K562 (cell line): Measurements from ENCODE around the gene DYRK2. TPM values are rescaled to one million over a fixed set of nuclear protein-coding genes. Genes with fewer than 3 reads are reported as not detected.

Experiments
- ATAC-seq: fragments of 200-7000 bp; cut with Tn5 transposase; 3 replicates; pipeline ENCODE4 v1.9.1; 2020; ENCODE audit warnings: moderate library complexity
- BruUV-seq: library from RNA; stranded (reverse); fragments of 400-500 nt; replicated peaks from 2 replicates; lab custom pipeline; 2021; lab: Mats Ljungman, UMichigan
- CTCF ChIA-PET: fragments of 300-600 bp; formaldehyde crosslinking; extraction: SDS; loops from one replicate; lab custom pipeline; 2021; ENCODE audit warnings: low intra/inter-chr PET ratio; lab: Yijun Ruan, JAX
- POLR2A ChIA-PET: fragments of 300-600, 350-650 bp; sonication (Branson Sonifier 250); formaldehyde crosslinking; extraction: SDS; loops from one replicate; lab custom pipeline; 2021; ENCODE audit warnings: antibody characterized with exemption, inconsistent platforms; lab: Yijun Ruan, JAX
- DNase-seq, 4 experiments: peaks; one replicate each; pipeline versions ENCODE4 v3.0.0 to v3.0.0-alpha.2; 2011 to 2018; ENCODE audit warnings: low spot score in 3 of 4, mixed read lengths in 3 of 4; ENCODE audit errors: extremely low read depth in 1 of 4
- FAIRE-seq: peaks from 2 replicates; lab custom pipeline; 2011; peaks lifted over from hg19 to GRCh38; lab: Jason Lieb, UNC
- H2AFZ ChIP-seq: 2 replicates; pipeline ENCODE4 v1.6.0; 2011; ENCODE audit warnings: low read depth, low read length, control low read depth, inconsistent platforms
- H3K27ac ChIP-seq: fragments of 200-600 bp; 3 replicates; pipeline ENCODE4 v1.8.0; 2011; ENCODE audit warnings: low read depth, mild to moderate bottlenecking, control low read depth, inconsistent platforms, low read length, moderate library complexity, mixed read lengths; ENCODE audit errors: extremely low read depth
- H3K27me3 ChIP-seq, 2 experiments: fragments of 300-600 bp in 1 of 2; 2 replicates in 1 of 2; 3 replicates in 1 of 2; pipeline versions ENCODE4 v1.6.0 to v1.8.0; 2011; ENCODE audit warnings: inconsistent platforms in 2 of 2, low read length in 2 of 2, mild to moderate bottlenecking in 1 of 2, mixed read lengths in 1 of 2, moderate library complexity in 1 of 2; ENCODE audit not compliant: control insufficient read depth in 2 of 2, insufficient read depth in 2 of 2
- H3K36me3 ChIP-seq: fragments of 300-600 bp; 3 replicates; pipeline ENCODE4 v1.8.0; 2011; ENCODE audit warnings: mild to moderate bottlenecking, low read length, inconsistent platforms; ENCODE audit not compliant: control insufficient read depth, insufficient read depth
- H3K4me1 ChIP-seq, 2 experiments: fragments of 200-600 bp in 1 of 2; replicated peaks in 1 of 2; 2 replicates in 1 of 2; 3 replicates in 1 of 2; pipeline versions ENCODE4 v1.5.1 to v1.8.0; 2011; ENCODE audit warnings: inconsistent platforms in 2 of 2, low read length in 2 of 2, mild to moderate bottlenecking in 1 of 2, mixed read lengths in 1 of 2, moderate library complexity in 1 of 2; ENCODE audit not compliant: control insufficient read depth in 2 of 2, insufficient read depth in 2 of 2
- H3K4me2 ChIP-seq: 2 replicates; pipeline ENCODE4 v1.6.1; 2011; ENCODE audit warnings: low read length, control low read depth, inconsistent platforms, mixed read lengths; ENCODE audit not compliant: insufficient read depth
- H3K4me3 ChIP-seq: fragments of 200-600 bp; sonication (generic), shearing (Covaris generic); 2 replicates; pipeline ENCODE4 v1.5.1; 2016; ENCODE audit warnings: control low read depth, inconsistent platforms
- H3K79me2 ChIP-seq: fragments of 200-600 bp; 3 replicates; pipeline ENCODE4 v1.8.0; 2011; ENCODE audit warnings: low read length, inconsistent platforms; ENCODE audit not compliant: control insufficient read depth, insufficient read depth
- H3K9ac ChIP-seq, 2 experiments: 2 replicates each; pipeline versions ENCODE4 v1.6.0 to v1.6.1; 2011; ENCODE audit warnings: low read depth in 2 of 2, low read length in 2 of 2, control low read depth in 1 of 2, inconsistent platforms in 1 of 2, mild to moderate bottlenecking in 1 of 2, mixed read lengths in 1 of 2; ENCODE audit not compliant: insufficient read depth in 1 of 2
- H3K9me1 ChIP-seq: one replicate; pipeline ENCODE4 v1.6.0; 2011; ENCODE audit warnings: inconsistent platforms, mild to moderate bottlenecking, low read length, moderate library complexity; ENCODE audit not compliant: control insufficient read depth, insufficient read depth
- H3K9me3 ChIP-seq: replicated peaks from 2 replicates; pipeline ENCODE4 v1.5.1; 2011; ENCODE audit warnings: low read depth, low read length, inconsistent platforms; ENCODE audit not compliant: control insufficient read depth, insufficient read depth
- H4K20me1 ChIP-seq: replicated peaks from 2 replicates; pipeline ENCODE4 v1.6.1; 2011; ENCODE audit warnings: low read length, inconsistent platforms, mixed read lengths; ENCODE audit not compliant: control insufficient read depth, insufficient read depth
- BDP1 ChIP-seq: IDR thresholded peaks from 3 replicates; pipeline ENCODE4 v1.6.1; 2011; ENCODE audit not compliant: insufficient read length, insufficient read depth
- CHCHD3 ChIP-seq: fragments of 250-450 bp; sonication (Bioruptor Pico); IDR thresholded peaks from 2 replicates; pipeline ENCODE4 v2.1.2; 2022; ENCODE audit warnings: mild to moderate bottlenecking
- DDX20 ChIP-seq: fragments of 450-650 bp; IDR thresholded peaks from 2 replicates; pipeline ENCODE4 v1.6.1; 2016; ENCODE audit warnings: missing genetic modification characterization, low read depth, mild to moderate bottlenecking, missing compliant biosample characterization, moderate library complexity
- ID3 ChIP-seq, 2 experiments: fragments of 250-450 bp in 1 of 2; fragments of 450-650 bp in 1 of 2; sonication (Bioruptor Pico) in 1 of 2; IDR thresholded peaks; 2 replicates each; pipeline versions ENCODE4 v1.6.1 to v1.8.0; 2016 to 2021; ENCODE audit warnings: mild to moderate bottlenecking in 2 of 2, moderate library complexity in 2 of 2, missing compliant biosample characterization in 1 of 2, missing genetic modification characterization in 1 of 2
- ILK ChIP-seq: fragments of 450-650 bp; IDR thresholded peaks from 2 replicates; pipeline ENCODE4 v1.6.1; 2016; ENCODE audit warnings: missing genetic modification characterization, low read depth, mild to moderate bottlenecking, missing compliant biosample characterization, moderate library complexity, borderline replicate concordance
- MYBL2 ChIP-seq, 2 experiments: fragments of 450-650 bp in 1 of 2; sonication (generic) in 1 of 2; formaldehyde crosslinking in 1 of 2; IDR thresholded peaks; 2 replicates each; pipeline versions ENCODE4 v1.6.1 to v1.8.1; 2017 to 2022; ENCODE audit warnings: borderline replicate concordance in 1 of 2, inconsistent platforms in 1 of 2, low read depth in 1 of 2, mild to moderate bottlenecking in 1 of 2, missing genetic modification reagents in 1 of 2, moderate library complexity in 1 of 2
- MYC ChIP-seq, 2 experiments: fragments of 250-450 bp in 1 of 2; sonication (Bioruptor Pico) in 1 of 2; IDR thresholded peaks; 2 replicates each; pipeline versions ENCODE4 v1.5.1 to v1.6.1; 2012 to 2021; ENCODE audit warnings: low read depth in 2 of 2, borderline replicate concordance in 1 of 2, improper control_type of control experiment in 1 of 2, low read length in 1 of 2, mild to moderate bottlenecking in 1 of 2, moderate library complexity in 1 of 2
- SP1 ChIP-seq: sonication (generic); formaldehyde crosslinking; IDR thresholded peaks from 2 replicates; pipeline ENCODE4 v1.8.1; 2022; ENCODE audit warnings: mild to moderate bottlenecking, missing genetic modification reagents
- ZNF24 ChIP-seq: fragments of 450-650 bp; IDR thresholded peaks from 2 replicates; pipeline ENCODE4 v1.6.1; 2016
- ZNF511 ChIP-seq: sonication (generic); formaldehyde crosslinking; IDR thresholded peaks from 2 replicates; pipeline ENCODE4 v1.8.0; 2022; ENCODE audit warnings: mild to moderate bottlenecking, missing genetic modification reagents
- ZNF75A ChIP-seq: fragments of 450-650 bp; formaldehyde crosslinking; IDR thresholded peaks from 2 replicates; pipeline ENCODE4 v1.4.0; 2020; ENCODE audit warnings: mild to moderate bottlenecking
- ZNF79 ChIP-seq: fragments of 250-450 bp; sonication (Bioruptor Pico); IDR thresholded peaks from 2 replicates; pipeline ENCODE4 v1.4.0; 2020; ENCODE audit warnings: low read depth, mild to moderate bottlenecking, moderate library complexity
- WGBS: fragments of 100-300 bp; shearing (Covaris generic); methylation state at CpG from one replicate; pipeline ENCODE4 v1.1.6; 2016; ENCODE audit warnings: low coverage, mixed read lengths; ENCODE audit not compliant: insufficient coverage; ENCODE audit errors: missing lambda C conversion rate; 5-methylcytosine and 5-hydroxymethylcytosine counted together
- in situ Hi-C: fragments of 300-500 bp; cut with MboI; formaldehyde crosslinking; loops from 4 replicates; pipeline ENCODE4 v1.15.0; 2018; ENCODE audit warnings: inconsistent platforms, mixed read lengths
- intact Hi-C: fragments of 100-400 bp; cut with micrococcal nuclease; formaldehyde crosslinking; loops from 2 replicates; pipeline ENCODE4 v1.14.2; 2022
- polyA plus RNA-seq, 8 experiments: library from polyadenylated mRNA; depleted of rRNA in 4 of 8; stranded (reverse) in 5 of 8; unstranded in 3 of 8; fragments of >200 nt; fragmentation: Nextera tagmentation in 2 of 8; fragmentation: Illumina TruSeq in 1 of 8; extraction: Ambion mirVana in 2 of 8; extraction: Trizol in 1 of 8; gene quantifications; 2 replicates each; pipeline versions ENCODE4 v1.2.1 to v1.2.3, GENCODE V29; 2011 to 2014; ENCODE audit warnings: inconsistent platforms in 1 of 8, missing spikeins in 1 of 8
- total RNA-seq, 7 experiments: library from RNA; depleted of rRNA in 6 of 7; stranded (reverse); fragments of >200 nt in 6 of 7; fragmentation: Illumina TruSeq in 2 of 7; extraction: Trizol in 2 of 7; gene quantifications; 2 replicates each; pipeline versions ENCODE4 v1.2.1 to v1.2.3, GENCODE V29; 2011 to 2021; ENCODE audit warnings: low replicate concordance in 1 of 7

Gene DYRK2
- total and polyA plus RNA-seq, 9 of the 15 experiments (the other 6 are each of a cell fraction or from before 2014, with no cell fraction given): 1.7 to 15.4 (median 8.4) TPM

- H4K20me1 ChIP-seq: no peaks in the 10 kb centered on the region
- H3K9me3 ChIP-seq: no peaks in the 10 kb centered on the region
- H3K79me2 ChIP-seq: no peaks in the 10 kb centered on the region
- no peak overlapping the region for H3K4me2 ChIP-seq
- peaks cover 2 to 6% of the 10 kb centered on the region in 2 experiments; a peak in 2 of 5 replicates for H3K27me3 ChIP-seq
- no peak overlapping the region for H3K27ac ChIP-seq
- no peaks in the 10 kb centered on the region for H3K9me1 ChIP-seq
- no TSS peak for BruUV-seq
- in situ Hi-C loops (no loop called here), intact Hi-C loops (no loop called here)
- POLR2A ChIA-PET: no interaction called here
- H3K4me1 ChIP-seq: no peaks in the 10 kb centered on the region
- no peak for TF ChIP-seq DDX20 (tag)
- no peak for TF ChIP-seq CHCHD3 (CRISPR knock-in tag)
- TF ChIP-seq ZNF511 (CRISPR knock-in tag): no peak
- CTCF ChIA-PET: no interaction called here
- no peaks in the 10 kb centered on the region for H3K36me3 ChIP-seq
- H3K4me3 ChIP-seq: no peak overlapping the region
- DNase-seq (no peak), ATAC-seq (no peak), FAIRE-seq (no peak)
- no peak overlapping the region for H3K9ac ChIP-seq
- WGBS: 0% methylated on average over 4 of the region's 4 CpGs
- H2AFZ ChIP-seq: no peak overlapping the region
These were observed 39.2 kb upstream of the DYRK2 start for GRCh38 chr12:67609226-67609870.

- BruUV-seq: no TSS peak
- FAIRE-seq (no peak), DNase-seq (no peak)
These were observed 35.5 kb upstream of the DYRK2 start for GRCh38 chr12:67613040-67613439.

More at GRCh38 chr12:67613040-67613439, 35.5 kb upstream of the DYRK2 start:
- TF ChIP-seq MYC (IDR thresholded peaks at IDR 0.05; ENCODE audit: low read depth, low read length): no peak
- no peak for TF ChIP-seq MYC (CRISPR knock-in tag; IDR thresholded peaks at IDR 0.05; ENCODE audit: borderline replicate concordance, low read depth)
- TF ChIP-seq ID3 (CRISPR knock-in tag; IDR thresholded peaks at IDR 0.05): no peak
- TF ChIP-seq ID3 (tag; IDR thresholded peaks at IDR 0.05): no peak
- no peak for TF ChIP-seq MYBL2 (IDR thresholded peaks at IDR 0.05; ENCODE audit: low read depth)
- no peak for TF ChIP-seq MYBL2 (CRISPR knock-in tag; IDR thresholded peaks at IDR 0.05; ENCODE audit: borderline replicate concordance)
- TF ChIP-seq ILK (tag): no peak
- TF ChIP-seq BDP1: no peak
- TF ChIP-seq SP1: no peak
- TF ChIP-seq ZNF75A: no peak
- no peak for TF ChIP-seq ZNF24
- TF ChIP-seq ZNF79 (CRISPR knock-in tag): no peak
- TF ChIP-seq, all 486 proteins: peak for 0
- no peak overlapping the region for H3K4me2 ChIP-seq
- no peaks in the 10 kb centered on the region for H4K20me1 ChIP-seq
- H3K9me1 ChIP-seq: no peaks in the 10 kb centered on the region
- intact Hi-C loops: no loop called here
- H3K79me2 ChIP-seq: no peaks in the 10 kb centered on the region
- H3K9ac ChIP-seq: no peak overlapping the region
- ATAC-seq: no peak
- no peak overlapping the region for H3K4me3 ChIP-seq
- H3K27me3 ChIP-seq: peaks cover 6 to 7% of the 10 kb centered on the region in 2 experiments; a peak in 2 of 5 replicates
- H2AFZ ChIP-seq: no peak overlapping the region
- 0% methylated on average over 3 of the region's 3 CpGs for whole genome bisulfite sequencing
- ChIA-PET POLR2A (interaction anchor here (0.6 kb wide), 1 partner anchor 345 kb away, joined by 3 read pairs; no protein-coding TSS in a partner anchor), CTCF (no interaction called here)
- no peaks in the 10 kb centered on the region for H3K36me3 ChIP-seq
- H3K4me1 ChIP-seq: no peaks in the 10 kb centered on the region
- no peak overlapping the region for H3K27ac ChIP-seq
- in situ Hi-C loops: no loop called here
- no peaks in the 10 kb centered on the region for H3K9me3 ChIP-seq
